Measurements from ENCODE around the gene RABGEF1.
"Not testable (repeated sequence)": the region's sequence is repeated elsewhere in the genome, so short reads cannot be mapped to it uniquely, and the experiment has no call there.

Gene RABGEF1

DNA sequence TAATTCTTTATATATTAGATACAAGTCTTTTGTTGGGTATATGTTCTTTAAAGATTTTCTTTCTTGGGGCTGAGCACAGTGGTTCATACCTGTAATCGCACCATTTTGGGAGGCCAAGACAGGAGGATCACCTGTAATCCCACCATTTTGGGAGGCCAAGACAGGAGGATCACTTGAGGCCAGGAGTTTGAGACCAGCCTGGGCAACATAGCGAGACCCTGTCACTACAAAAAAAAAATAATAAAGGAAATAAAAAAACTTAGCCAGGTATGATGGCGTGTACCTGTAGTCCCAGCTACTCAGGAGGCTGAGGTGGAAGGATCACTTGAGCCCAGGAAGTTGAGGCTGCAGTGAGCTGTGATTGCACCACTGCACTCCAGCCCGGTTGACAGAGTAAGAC, 29.8 kb upstream of the RABGEF1 start:
- not testable (repeated sequence) for H3K4me1 ChIP-seq (ENCODE audit: control insufficient read depth, low read depth, low read length); H3K9ac ChIP-seq (ENCODE audit: low read length); H3K27ac ChIP-seq (ENCODE audit: low read length); H3K4me3 ChIP-seq (ENCODE audit: low read length); H3K36me3 ChIP-seq (ENCODE audit: control insufficient read depth, low read depth, low read length); H3K9me3 ChIP-seq (ENCODE audit: control insufficient read depth, low read depth, low read length); H3K27me3 ChIP-seq (ENCODE audit: control insufficient read depth, insufficient read depth, low read length)

DNA sequence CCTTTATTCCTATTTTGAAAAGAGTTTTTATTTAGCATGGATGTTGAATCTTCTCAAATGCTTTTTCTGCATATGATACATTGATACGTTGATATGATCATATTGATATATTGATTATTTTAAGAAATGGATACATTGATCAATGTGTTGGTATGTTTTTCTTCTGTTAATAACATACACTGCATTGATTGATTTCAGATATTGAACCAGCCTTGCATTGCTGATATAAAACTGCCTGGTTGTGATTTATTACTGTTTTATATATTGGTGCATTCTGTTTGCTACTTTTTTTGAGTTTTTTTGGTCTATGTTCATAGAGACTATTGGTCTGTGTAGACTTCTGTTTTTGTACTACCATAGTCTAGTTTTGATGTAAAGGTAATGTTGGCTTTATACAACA, 26.8 kb upstream of the RABGEF1 start:
- H3K9ac ChIP-seq (ENCODE audit: low read length): no peak overlapping the region
- H3K27ac ChIP-seq (ENCODE audit: low read length): no peak overlapping the region
- no peaks in the 10 kb centered on the region for H3K9me3 ChIP-seq (ENCODE audit: control insufficient read depth, low read depth, low read length)
- no peaks in the 10 kb centered on the region for H3K36me3 ChIP-seq (ENCODE audit: control insufficient read depth, low read depth, low read length)
- no peaks in the 10 kb centered on the region for H3K27me3 ChIP-seq (ENCODE audit: control insufficient read depth, insufficient read depth, low read length)
- H3K4me3 ChIP-seq (ENCODE audit: low read length): no peak overlapping the region
- H3K4me1 ChIP-seq (ENCODE audit: control insufficient read depth, low read depth, low read length): no peaks in the 10 kb centered on the region

DNA sequence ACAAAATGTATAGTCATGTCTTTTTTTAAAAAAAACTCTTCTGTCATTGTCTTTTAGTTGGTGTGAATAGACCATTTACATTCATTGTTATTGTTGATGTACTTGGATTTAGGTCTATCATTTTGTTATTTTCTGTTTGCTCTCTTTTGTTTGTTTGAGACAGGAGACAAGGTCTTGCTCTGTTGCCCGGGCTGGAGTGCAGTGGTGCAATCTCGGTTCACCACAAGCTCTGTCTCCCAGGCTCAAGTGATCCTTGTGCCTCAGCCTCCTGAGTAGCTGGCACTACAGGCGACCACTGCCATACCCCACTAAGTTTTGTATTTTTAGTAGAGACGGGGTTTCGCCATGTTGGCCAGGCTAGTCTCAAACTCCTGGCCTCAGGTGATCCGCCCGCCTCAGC, 23.9 kb upstream of the RABGEF1 start:
- not testable (repeated sequence) for H3K9me3 ChIP-seq (ENCODE audit: control insufficient read depth, low read depth, low read length); H3K4me1 ChIP-seq (ENCODE audit: control insufficient read depth, low read depth, low read length); H3K4me3 ChIP-seq (ENCODE audit: low read length); H3K27me3 ChIP-seq (ENCODE audit: control insufficient read depth, insufficient read depth, low read length); H3K36me3 ChIP-seq (ENCODE audit: control insufficient read depth, low read depth, low read length); H3K27ac ChIP-seq (ENCODE audit: low read length); H3K9ac ChIP-seq (ENCODE audit: low read length)

DNA sequence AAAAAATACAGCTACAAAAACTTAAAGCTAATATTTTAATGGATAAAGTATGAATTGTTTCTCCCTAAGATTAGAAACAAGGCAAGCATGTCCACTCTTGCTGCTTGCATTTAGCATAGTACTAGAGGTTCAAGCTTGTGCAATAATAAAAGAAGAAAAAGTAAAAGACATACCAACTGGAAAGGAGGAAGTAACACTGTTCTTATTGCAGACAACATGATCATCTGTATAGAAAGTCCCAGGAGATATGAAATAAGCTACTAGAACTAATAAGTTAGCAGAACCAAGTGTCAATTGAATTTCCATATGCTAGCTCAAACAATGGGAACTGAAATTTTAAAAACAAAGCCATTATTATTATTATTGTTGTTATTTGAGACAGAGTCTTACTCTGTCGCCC, 20.0 kb upstream of the RABGEF1 start:
- no peaks in the 10 kb centered on the region for H3K9me3 ChIP-seq (ENCODE audit: control insufficient read depth, low read depth, low read length)
- no peak overlapping the region for H3K27ac ChIP-seq (ENCODE audit: low read length)
- no peak overlapping the region for H3K9ac ChIP-seq (ENCODE audit: low read length)
- H3K4me1 ChIP-seq (ENCODE audit: control insufficient read depth, low read depth, low read length): no peaks in the 10 kb centered on the region
- H3K36me3 ChIP-seq (ENCODE audit: control insufficient read depth, low read depth, low read length): peaks cover 4% of the 10 kb centered on the region
- no peak overlapping the region for H3K4me3 ChIP-seq (ENCODE audit: low read length)
- no peaks in the 10 kb centered on the region for H3K27me3 ChIP-seq (ENCODE audit: control insufficient read depth, insufficient read depth, low read length)

DNA sequence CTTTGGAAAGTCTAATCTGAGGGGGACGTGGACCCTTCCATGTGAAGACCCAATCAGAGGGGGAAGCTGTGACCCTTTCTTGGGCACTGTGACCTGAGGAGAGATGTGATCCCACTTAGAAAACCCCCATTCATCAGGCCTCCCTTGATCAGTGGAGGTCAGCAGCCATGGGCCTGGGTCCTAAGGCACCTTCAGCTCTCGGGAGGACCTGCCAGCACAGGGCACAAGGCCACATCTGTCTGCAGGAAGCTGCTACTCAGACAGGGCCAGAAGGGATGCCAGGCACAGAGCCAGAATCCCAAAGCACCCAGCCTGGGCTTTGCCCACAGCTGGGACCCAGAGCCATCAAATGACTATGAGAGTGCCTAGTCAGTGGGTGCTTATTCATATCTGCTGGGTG, 14.7 kb upstream of the RABGEF1 start:
- H3K9me3 ChIP-seq (ENCODE audit: control insufficient read depth, low read depth, low read length): no peaks in the 10 kb centered on the region
- H3K36me3 ChIP-seq (ENCODE audit: control insufficient read depth, low read depth, low read length): peaks cover 4% of the 10 kb centered on the region
- no peak overlapping the region for H3K4me3 ChIP-seq (ENCODE audit: low read length)
- H3K4me1 ChIP-seq (ENCODE audit: control insufficient read depth, low read depth, low read length): no peaks in the 10 kb centered on the region
- H3K27ac ChIP-seq (ENCODE audit: low read length): no peak overlapping the region
- H3K9ac ChIP-seq (ENCODE audit: low read length): no peak overlapping the region
- no peaks in the 10 kb centered on the region for H3K27me3 ChIP-seq (ENCODE audit: control insufficient read depth, insufficient read depth, low read length)

DNA sequence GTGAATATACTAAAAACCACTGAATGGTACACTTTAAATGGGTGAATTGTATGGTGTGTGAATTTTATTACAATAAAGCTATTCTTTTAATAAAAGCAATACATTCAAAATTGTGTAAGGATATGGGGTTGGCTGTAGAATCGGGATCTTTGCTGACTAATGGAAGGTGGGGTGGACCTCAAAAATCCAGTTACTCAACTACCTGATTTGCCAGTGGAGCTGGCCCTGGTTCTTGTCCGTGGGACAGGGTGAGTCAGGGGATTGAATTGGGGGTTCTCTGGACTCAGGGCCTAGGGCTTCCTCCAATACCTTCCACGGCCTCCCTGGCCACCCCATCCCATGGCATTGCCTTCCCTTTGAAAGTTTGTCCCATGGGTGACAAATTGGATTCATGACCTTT, 13.5 kb upstream of the RABGEF1 start:
- no peaks in the 10 kb centered on the region for H3K4me1 ChIP-seq (ENCODE audit: control insufficient read depth, low read depth, low read length)
- no peak overlapping the region for H3K27ac ChIP-seq (ENCODE audit: low read length)
- H3K36me3 ChIP-seq (ENCODE audit: control insufficient read depth, low read depth, low read length): peaks cover 4% of the 10 kb centered on the region
- H3K4me3 ChIP-seq (ENCODE audit: low read length): no peak overlapping the region
- no peaks in the 10 kb centered on the region for H3K27me3 ChIP-seq (ENCODE audit: control insufficient read depth, insufficient read depth, low read length)
- no peaks in the 10 kb centered on the region for H3K9me3 ChIP-seq (ENCODE audit: control insufficient read depth, low read depth, low read length)
- no peak overlapping the region for H3K9ac ChIP-seq (ENCODE audit: low read length)

DNA sequence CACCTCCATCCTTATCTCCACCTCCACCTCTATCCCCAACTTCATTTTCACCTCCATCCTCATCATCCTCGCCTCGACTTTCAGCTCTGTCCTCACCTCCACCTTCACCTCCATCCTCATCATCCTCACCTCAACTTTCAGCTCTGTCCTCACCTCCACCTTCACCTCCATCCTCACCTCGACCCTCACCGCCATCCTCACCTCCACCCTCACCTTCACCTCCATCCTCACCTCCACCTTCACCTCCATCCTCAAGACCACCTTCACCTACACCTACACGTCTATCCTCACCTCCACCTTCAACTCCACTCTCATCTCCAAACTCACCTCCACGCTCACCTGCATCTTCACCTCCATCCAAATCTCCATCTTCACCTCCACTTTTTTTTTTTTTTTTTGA, 12.0 kb upstream of the RABGEF1 start:
- Histone ChIP-seq H3K36me3 (ENCODE audit: control insufficient read depth, low read depth, low read length) (no peaks in the 10 kb centered on the region), H3K27me3 (ENCODE audit: control insufficient read depth, insufficient read depth, low read length) (no peaks in the 10 kb centered on the region), H3K4me1 (ENCODE audit: control insufficient read depth, low read depth, low read length) (no peaks in the 10 kb centered on the region), H3K9ac (ENCODE audit: low read length) (no peak overlapping the region), H3K27ac (ENCODE audit: low read length) (no peak overlapping the region), H3K4me3 (ENCODE audit: low read length) (no peak overlapping the region), H3K9me3 (ENCODE audit: control insufficient read depth, low read depth, low read length) (no peaks in the 10 kb centered on the region)

DNA sequence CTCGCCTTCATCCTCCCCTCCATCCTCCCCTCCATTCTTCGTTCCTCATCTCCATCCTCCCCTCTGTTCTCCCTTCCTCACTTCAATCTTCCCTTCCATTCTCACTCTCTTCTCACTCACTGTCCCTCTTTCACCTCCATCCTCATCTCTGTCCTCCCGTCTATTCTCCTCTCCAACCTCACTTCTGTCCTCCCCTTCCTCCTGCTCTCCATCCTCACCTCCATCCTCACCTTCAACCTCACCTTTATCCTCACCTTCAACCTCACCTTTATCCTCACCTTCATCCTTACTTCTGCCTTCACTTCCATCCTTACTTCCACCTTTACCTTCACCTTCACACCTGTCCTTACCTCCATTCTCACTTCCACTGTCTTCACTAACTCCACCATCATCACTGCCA, 11.3 kb upstream of the RABGEF1 start:
- H3K4me3 ChIP-seq (ENCODE audit: low read length): no peak overlapping the region
- no peaks in the 10 kb centered on the region for H3K9me3 ChIP-seq (ENCODE audit: control insufficient read depth, low read depth, low read length)
- no peak overlapping the region for H3K9ac ChIP-seq (ENCODE audit: low read length)
- no peak overlapping the region for H3K27ac ChIP-seq (ENCODE audit: low read length)
- H3K36me3 ChIP-seq (ENCODE audit: control insufficient read depth, low read depth, low read length): no peaks in the 10 kb centered on the region
- no peaks in the 10 kb centered on the region for H3K27me3 ChIP-seq (ENCODE audit: control insufficient read depth, insufficient read depth, low read length)
- H3K4me1 ChIP-seq (ENCODE audit: control insufficient read depth, low read depth, low read length): no peaks in the 10 kb centered on the region

DNA sequence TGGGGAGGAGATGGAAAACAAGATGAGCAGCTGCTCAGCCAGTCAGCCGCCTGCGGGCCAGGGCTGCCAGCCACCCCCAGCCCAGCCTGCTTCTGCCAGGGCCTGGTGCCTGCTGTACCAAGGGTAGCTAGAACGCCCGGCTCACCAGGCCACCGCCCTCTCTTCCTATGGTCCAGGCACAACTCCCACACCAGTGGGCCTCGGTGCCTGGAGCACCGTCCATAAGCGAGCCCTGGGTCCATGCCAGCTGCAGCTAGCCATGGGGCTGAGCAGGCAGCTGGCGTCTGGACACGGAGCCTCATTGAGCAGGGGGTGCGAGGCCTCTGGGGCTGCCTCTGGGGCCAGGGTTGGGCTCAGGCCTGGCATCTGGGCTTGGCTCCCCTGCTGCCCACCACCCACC, 8.5 kb upstream of the RABGEF1 start:
- H3K27ac ChIP-seq (ENCODE audit: low read length): no peak overlapping the region
- no peaks in the 10 kb centered on the region for H3K4me1 ChIP-seq (ENCODE audit: control insufficient read depth, low read depth, low read length)
- no peak overlapping the region for H3K9ac ChIP-seq (ENCODE audit: low read length)
- no peak overlapping the region for H3K4me3 ChIP-seq (ENCODE audit: low read length)
- no peaks in the 10 kb centered on the region for H3K36me3 ChIP-seq (ENCODE audit: control insufficient read depth, low read depth, low read length)
- no peaks in the 10 kb centered on the region for H3K27me3 ChIP-seq (ENCODE audit: control insufficient read depth, insufficient read depth, low read length)
- no peaks in the 10 kb centered on the region for H3K9me3 ChIP-seq (ENCODE audit: control insufficient read depth, low read depth, low read length)

DNA sequence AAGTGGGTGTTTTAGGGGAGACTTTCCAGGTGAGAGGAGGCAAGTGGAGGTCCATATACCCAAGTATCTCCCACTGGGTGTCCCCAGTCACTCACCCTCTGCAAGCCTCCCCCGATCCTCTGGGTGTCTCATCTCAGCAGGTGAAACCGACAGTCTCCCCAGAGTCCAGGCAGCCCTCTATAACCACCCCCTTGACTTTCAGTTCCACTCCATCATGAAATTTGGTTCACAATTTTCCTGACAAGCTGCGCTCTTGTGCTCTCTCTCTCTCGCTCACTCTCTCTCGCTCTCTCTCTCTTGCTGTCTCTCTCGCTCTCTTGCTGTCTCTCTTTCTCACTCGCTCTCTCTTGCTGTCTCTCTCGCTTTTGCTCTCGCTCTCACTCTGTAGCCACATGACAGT, 8.1 kb upstream of the RABGEF1 start:
- H3K36me3 ChIP-seq (ENCODE audit: control insufficient read depth, low read depth, low read length): no peaks in the 10 kb centered on the region
- H3K9me3 ChIP-seq (ENCODE audit: control insufficient read depth, low read depth, low read length): no peaks in the 10 kb centered on the region
- no peak overlapping the region for H3K9ac ChIP-seq (ENCODE audit: low read length)
- no peak overlapping the region for H3K4me3 ChIP-seq (ENCODE audit: low read length)
- no peak overlapping the region for H3K27ac ChIP-seq (ENCODE audit: low read length)
- no peaks in the 10 kb centered on the region for H3K27me3 ChIP-seq (ENCODE audit: control insufficient read depth, insufficient read depth, low read length)
- H3K4me1 ChIP-seq (ENCODE audit: control insufficient read depth, low read depth, low read length): no peaks in the 10 kb centered on the region

DNA sequence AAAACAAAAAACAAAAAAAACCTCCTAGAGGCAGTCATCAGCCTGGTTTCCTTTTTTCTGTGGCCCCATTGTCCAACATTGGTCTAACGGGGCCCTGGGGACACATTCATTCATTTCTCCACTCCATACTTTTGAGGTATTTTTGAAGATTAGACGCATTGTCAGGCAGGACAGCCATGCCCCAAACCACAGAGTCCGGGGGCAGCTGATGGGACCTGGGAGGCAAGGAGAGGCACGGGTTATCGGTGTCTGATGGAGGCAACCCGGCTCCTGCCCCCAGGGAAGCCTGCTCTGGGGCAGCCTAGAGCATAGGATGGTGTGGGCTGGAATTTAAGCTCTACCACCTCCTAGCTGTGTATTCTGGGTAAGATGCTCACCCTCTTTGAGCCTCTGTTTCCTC, 6.5 kb upstream of the RABGEF1 start:
- Histone ChIP-seq H3K27ac (ENCODE audit: low read length) (no peak overlapping the region), H3K36me3 (ENCODE audit: control insufficient read depth, low read depth, low read length) (no peaks in the 10 kb centered on the region), H3K4me3 (ENCODE audit: low read length) (no peak overlapping the region), H3K9me3 (ENCODE audit: control insufficient read depth, low read depth, low read length) (no peaks in the 10 kb centered on the region), H3K9ac (ENCODE audit: low read length) (no peak overlapping the region), H3K4me1 (ENCODE audit: control insufficient read depth, low read depth, low read length) (no peaks in the 10 kb centered on the region), H3K27me3 (ENCODE audit: control insufficient read depth, insufficient read depth, low read length) (no peaks in the 10 kb centered on the region)

DNA sequence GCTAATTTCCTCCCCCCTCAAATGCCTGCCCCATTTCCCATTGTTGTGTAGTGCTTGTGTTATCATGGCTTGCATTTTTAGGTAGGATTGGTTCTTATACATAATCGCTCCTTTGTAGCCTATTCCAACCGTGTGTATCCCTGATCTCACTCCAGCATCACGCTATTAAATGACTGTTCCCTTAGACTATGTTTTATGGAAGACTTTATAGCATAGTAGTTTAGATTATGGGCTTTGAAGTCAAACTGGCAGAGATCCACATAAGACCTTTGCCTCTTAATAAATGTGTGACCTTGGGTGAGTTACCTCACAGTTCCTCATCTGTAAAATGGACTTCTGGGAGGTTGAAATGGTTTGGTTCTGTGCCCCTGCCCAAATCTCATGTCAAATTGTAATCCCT, 5.4 kb upstream of the RABGEF1 start:
- H3K4me3 ChIP-seq (ENCODE audit: low read length): no peak overlapping the region
- no peaks in the 10 kb centered on the region for H3K4me1 ChIP-seq (ENCODE audit: control insufficient read depth, low read depth, low read length)
- H3K36me3 ChIP-seq (ENCODE audit: control insufficient read depth, low read depth, low read length): no peaks in the 10 kb centered on the region
- H3K27me3 ChIP-seq (ENCODE audit: control insufficient read depth, insufficient read depth, low read length): no peaks in the 10 kb centered on the region
- H3K27ac ChIP-seq (ENCODE audit: low read length): no peak overlapping the region
- no peaks in the 10 kb centered on the region for H3K9me3 ChIP-seq (ENCODE audit: control insufficient read depth, low read depth, low read length)
- no peak overlapping the region for H3K9ac ChIP-seq (ENCODE audit: low read length)

DNA sequence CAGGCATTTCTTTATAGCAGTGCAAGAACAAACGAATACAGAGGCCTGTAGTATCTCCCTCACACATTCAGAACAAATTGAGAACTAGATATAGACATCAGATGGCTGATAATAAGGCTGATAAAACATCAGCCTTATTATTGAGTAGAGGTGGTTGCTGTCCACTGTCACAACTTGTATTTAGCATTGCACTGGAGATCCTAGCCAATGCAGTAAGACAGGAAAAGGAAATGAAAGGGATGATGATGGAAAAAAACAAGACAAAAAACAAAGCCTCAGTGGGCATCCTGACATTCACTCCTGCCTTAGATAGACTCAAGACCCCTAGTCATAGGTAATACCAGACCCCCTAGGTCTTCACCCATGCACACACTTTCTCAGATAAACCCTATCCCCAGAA, 4.7 kb upstream of the RABGEF1 start:
- H3K36me3 ChIP-seq (ENCODE audit: control insufficient read depth, low read depth, low read length): no peaks in the 10 kb centered on the region
- no peaks in the 10 kb centered on the region for H3K9me3 ChIP-seq (ENCODE audit: control insufficient read depth, low read depth, low read length)
- H3K4me3 ChIP-seq (ENCODE audit: low read length): no peak overlapping the region
- no peak overlapping the region for H3K27ac ChIP-seq (ENCODE audit: low read length)
- no peaks in the 10 kb centered on the region for H3K27me3 ChIP-seq (ENCODE audit: control insufficient read depth, insufficient read depth, low read length)
- no peaks in the 10 kb centered on the region for H3K4me1 ChIP-seq (ENCODE audit: control insufficient read depth, low read depth, low read length)
- no peak overlapping the region for H3K9ac ChIP-seq (ENCODE audit: low read length)

All from iPS-18a (cell line).